Activated T-cell treated with anti-CD3 and anti-CD28 coated beads for 1 hour (primary cell): Measurements from ENCODE around the gene GH2.
"Not testable (repeated sequence)": the region's sequence is repeated elsewhere in the genome, so short reads cannot be mapped to it uniquely, and the experiment has no call there.

Experiments
- DNase-seq: peaks from one replicate; pipeline ENCODE4 v3.0.0-alpha.2; 2020; ENCODE audit warnings: low read depth

The GH2 gene

GRCh38 chr17:63881935-63882601, at the start of gene GH2:
Gene GH2, minus strand, starts transcription at chr17:63881944. Its CDS starts 143 bp downstream, at chr17:63881801.
- peak; percentile 49 for DNase-seq

- DNase-seq, result peak; percentile 52
Measured at GRCh38 chr17:63930951-63931575, 49.3 kb upstream of the GH2 start.

- no peak for DNase-seq
Measured at GRCh38 chr17:63929860-63930766, 48.4 kb upstream of the GH2 start.

DNA sequence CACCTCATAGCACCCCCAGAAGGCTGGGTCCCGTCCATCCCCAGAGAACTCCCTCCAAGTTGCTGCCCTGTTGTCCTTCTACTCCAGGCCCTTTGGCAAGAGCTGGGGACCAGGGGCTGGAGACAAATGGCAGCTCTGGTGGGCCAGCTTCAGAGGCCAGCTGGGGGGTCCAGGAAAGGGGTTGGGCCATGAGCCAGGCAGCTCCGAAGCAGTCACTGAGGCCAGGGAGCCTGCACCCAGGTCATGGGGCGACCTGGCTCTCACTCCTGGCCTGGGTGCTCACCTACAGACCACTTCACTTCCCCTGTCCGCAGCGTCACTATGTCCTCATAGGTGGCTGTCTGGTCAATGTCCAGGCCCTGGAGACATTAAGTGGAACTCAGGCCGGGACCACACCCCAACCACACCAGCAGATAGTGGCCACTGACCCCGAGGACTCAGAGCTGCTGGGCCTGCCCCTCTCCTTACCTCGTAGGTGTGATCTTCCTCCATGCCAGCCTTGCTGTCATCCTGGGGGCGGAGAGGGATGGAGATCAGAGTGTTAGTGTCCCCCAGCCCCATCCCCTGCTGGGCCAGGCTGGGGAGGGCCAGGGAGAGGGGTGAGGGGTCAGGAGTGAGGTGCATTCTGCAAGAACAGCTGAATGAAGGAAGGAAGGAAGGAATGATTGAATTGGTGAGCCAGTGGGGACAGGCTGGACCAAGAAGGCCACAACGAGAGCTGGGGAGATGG, 47.4 kb upstream of the GH2 start:
- no peak for DNase-seq

DNA sequence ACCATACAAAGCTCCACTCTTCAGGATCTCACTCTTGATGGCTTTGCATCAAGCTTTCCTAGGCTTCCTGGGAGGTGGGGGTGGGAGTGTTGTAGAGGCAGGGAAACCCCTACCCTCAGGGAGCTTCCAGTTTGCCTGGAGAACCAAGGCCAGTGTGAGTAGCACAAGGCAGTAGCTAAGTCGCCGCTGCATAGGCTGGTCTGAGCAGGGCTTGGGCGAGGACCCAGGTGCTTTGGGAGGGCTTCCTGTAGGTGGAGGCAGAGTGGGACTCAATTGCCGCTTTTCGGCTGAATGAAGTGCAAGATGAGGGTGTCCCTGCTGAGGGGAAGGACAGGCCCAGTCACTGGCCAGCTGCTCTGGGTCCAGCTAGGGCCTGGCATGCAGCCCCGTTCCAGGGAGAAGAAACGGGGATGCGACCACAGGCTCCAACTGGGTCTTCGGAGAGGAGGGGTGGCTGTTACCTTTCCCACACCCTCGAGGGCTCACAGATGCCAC, 46.5 kb upstream of the GH2 start:
- DNase-seq, result no peak

GRCh38 chr17:63927464-63928171, 45.9 kb upstream of the GH2 start:
- no peak for DNase-seq

DNA sequence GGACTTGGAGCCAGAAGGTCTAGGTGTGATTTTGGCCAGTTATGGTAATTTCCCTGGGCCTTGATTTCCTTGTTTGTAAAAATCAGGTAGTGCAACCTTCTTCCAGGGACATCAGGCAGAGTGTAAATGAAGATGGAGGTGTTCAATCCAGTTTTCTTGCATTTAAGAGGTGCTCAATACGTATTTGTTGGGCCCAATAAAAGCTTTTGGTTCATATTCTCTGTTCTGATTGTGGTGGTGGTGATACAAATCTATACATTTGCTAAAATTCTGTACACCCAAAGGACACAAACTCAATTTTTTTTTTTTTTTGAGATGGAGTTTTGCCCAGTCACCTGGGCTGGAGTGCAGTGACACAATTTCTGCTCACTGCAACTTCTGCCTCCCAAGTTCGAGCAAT, 44.4 kb upstream of the GH2 start:
- no peak for DNase-seq

GRCh38 chr17:63925615-63926014, 43.9 kb upstream of the GH2 start:
- no peak for DNase-seq

DNA sequence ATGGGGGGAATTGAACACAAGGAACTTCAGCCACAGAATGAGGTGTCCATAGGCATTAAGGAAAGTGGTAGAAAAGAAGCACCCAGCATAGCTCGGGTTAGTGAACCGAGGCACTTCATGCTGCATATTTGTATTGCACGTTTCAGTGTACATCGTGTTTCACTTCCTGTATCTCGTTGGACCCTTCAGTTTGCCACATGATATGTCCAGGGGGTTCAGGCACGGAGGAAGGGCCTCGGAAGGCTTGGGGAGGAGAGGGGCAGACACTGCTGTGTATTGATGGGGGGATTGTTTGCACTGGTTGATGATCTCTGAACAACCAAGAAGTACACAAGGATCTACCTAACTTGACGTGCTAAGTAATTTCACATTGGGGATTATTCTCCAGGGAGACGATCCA, 40.7 kb upstream of the GH2 start:
- not testable (repeated sequence) for DNase-seq

DNA sequence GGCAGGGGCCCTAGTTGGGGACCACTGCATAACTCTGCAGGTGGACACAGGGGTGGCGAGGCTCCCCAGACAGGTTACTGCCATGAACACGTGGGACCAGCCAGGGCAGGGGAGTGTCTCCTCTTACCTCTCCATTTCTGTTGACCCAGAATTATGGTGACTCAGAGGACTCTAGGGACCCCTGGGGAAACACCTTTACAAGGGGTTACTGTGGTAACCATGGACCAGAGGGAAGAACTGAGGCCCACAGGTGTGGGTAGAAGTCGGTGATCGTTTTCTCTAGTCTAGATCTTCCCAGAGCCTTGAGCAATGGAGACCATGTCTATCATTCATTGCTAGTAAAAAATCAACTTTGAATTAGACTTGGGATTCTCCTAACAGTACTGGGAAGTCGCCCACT, 39.0 kb upstream of the GH2 start:
- not testable (repeated sequence) for DNase-seq

- DNase-seq, result not testable (repeated sequence)
Measured at GRCh38 chr17:63920050-63920449, 38.3 kb upstream of the GH2 start.

- peak; percentile 62 for DNase-seq
Measured at GRCh38 chr17:63919311-63919723, 37.6 kb upstream of the GH2 start.

GRCh38 chr17:63918789-63919305, 37.1 kb upstream of the GH2 start, which contains the start of gene GH1:
Gene GH1, minus strand, starts transcription at chr17:63918839. Its CDS starts 63 bp downstream, at chr17:63918776.
- DNase-seq, result not testable (repeated sequence)

DNA sequence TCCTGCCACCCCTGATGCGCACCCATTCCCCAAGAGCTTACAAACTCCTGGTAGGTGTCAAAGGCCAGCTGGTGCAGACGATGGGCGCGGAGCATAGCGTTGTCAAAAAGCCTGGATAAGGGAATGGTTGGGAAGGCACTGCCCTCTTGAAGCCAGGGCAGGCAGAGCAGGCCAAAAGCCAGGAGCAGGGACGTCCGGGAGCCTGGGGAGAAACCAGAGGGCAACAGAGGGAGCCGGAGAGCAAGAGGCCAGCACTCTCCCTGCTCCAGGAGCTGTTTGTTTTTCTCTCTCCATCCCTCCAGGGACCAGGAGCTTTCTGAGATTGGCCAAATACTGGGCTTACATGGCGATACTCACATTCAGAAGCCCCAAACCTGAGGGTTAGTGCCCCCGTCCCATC, 36.6 kb upstream of the GH2 start:
- DNase-seq, result no peak

DNA sequence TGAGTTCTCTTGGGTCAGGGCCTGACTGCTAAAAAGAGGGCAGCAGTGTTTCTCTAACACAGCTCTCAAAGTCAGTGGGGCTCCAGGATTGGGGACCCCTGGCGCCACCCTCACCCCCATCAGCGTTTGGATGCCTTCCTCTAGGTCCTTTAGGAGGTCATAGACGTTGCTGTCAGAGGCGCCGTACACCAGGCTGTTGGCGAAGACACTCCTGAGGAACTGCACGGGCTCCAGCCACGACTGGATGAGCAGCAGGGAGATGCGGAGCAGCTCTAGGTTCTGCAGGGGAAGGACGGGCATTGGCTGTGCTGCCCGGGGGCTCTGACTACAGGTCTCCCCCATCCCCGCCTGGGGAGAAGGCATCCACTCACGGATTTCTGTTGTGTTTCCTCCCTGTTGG, 35.9 kb upstream of the GH2 start:
- no peak for DNase-seq

DNA sequence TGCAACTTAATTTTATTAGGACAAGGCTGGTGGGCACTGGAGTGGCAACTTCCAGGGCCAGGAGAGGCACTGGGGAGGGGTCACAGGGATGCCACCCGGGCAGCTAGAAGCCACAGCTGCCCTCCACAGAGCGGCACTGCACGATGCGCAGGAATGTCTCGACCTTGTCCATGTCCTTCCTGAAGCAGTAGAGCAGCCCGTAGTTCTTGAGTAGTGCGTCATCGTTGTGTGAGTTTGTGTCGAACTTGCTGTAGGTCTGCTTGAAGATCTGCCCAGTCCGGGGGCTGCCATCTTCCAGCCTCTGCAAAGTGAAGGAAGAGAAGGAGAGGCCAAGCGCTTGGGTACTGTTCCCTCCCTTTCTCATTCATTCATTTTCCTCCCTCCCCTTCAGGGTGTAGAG, 35.5 kb upstream of the GH2 start:
- not testable (repeated sequence) for DNase-seq

DNA sequence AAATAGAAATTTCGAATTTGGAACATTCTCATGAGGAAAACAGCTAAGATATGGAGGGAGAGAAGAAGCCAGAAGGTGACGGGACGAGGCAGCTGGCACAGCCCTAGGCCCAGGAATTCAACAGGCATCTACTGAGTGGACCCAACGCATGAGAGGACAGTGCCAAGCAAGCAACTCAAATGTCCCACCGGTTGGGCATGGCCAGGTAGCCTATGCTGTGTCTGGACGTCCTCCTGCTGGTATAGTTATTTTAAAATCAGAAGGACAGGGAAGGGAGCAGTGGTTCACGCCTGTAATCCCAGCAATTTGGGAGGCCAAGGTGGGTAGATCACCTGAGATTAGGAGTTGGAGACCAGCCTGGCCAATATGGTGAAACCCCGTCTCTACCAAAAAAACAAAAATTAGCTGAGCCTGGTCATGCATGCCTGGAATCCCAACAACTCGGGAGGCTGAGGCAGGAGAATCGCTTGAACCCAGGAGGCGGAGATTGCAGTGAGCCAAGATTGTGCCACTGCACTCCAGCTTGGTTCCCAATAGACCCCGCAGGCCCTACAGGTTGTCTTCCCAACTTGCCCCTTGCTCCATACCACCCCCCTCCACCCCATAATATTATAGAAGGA, 34.9 kb upstream of the GH2 start:
- no peak for DNase-seq

GRCh38 chr17:63915753-63916152, 34.0 kb upstream of the GH2 start:
- DNase-seq, result not testable (repeated sequence)

DNA sequence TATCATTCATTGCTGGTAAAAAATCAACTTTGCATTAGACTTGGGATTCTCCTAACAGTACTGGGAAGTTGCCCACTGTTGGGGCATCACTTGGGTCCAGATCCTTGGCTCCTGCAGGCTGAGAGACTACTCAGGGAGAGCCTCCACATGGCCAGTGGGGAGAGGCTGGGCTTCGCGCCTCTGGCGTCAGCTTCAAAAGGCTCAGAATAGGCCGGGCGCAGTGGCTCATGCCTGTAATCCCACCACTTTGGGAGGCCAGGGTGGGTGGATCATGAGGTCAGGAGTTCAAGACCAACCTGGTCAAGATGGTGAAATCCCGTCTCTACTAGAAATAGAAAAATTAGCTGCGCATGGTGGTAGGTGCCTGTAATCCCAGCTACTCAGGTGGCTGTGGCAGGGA, 32.7 kb upstream of the GH2 start:
- DNase-seq, result no peak

DNA sequence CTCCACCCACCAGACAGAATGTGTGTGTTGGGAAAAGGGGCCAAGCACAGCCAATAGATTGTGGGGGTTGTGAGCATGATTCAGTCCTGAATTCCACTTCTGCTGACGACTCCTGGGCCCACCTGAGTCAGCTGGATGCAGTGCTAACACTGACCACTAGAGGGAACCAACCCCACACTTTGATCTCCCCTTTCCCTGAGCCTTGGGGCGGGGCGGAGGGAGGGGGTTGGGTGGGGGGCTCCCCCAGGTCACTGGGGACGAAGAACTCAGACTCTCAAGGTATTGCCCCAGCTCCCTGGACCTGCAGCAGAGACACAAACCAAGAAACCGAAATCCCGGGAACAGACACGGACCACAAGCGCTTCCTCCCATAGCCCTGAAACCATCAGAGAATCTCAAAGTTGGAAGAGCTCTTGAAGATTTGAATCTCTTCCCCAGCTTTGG, 29.9 kb upstream of the GH2 start:
- peak; percentile 54 for DNase-seq
